NB4 (cell line): ENCODE data around the gene NSUN3.

ENCODE experiments used
- DNase-seq: peaks from one replicate; pipeline ENCODE4 v3.0.0; 2010; ENCODE audit warnings: low read depth
- H3K4me3 ChIP-seq: one replicate; pipeline ENCODE4 v1.5.1; 2011; ENCODE audit warnings: mild to moderate bottlenecking, low read depth, low read length, moderate library complexity
- CTCF ChIP-seq: IDR thresholded peaks from one replicate; pipeline ENCODE4 v1.5.1; 2012; ENCODE audit warnings: low read depth, low read length
- MYC ChIP-seq: IDR thresholded peaks from 2 replicates; pipeline ENCODE4 v1.6.1; 2011; ENCODE audit warnings: low read depth, low read length
- POLR2A ChIP-seq: IDR thresholded peaks from 2 replicates; pipeline ENCODE4 v1.6.1; 2011; ENCODE audit warnings: mild to moderate bottlenecking; ENCODE audit not compliant: insufficient read length; ENCODE audit errors: extremely low read depth
- TF ChIP-seq, protein P1 (sequence below): IDR thresholded peaks from 2 replicates; pipeline ENCODE4 v1.6.1; 2011; ENCODE audit warnings: low read depth, low read length

Gene NSUN3

DNA sequence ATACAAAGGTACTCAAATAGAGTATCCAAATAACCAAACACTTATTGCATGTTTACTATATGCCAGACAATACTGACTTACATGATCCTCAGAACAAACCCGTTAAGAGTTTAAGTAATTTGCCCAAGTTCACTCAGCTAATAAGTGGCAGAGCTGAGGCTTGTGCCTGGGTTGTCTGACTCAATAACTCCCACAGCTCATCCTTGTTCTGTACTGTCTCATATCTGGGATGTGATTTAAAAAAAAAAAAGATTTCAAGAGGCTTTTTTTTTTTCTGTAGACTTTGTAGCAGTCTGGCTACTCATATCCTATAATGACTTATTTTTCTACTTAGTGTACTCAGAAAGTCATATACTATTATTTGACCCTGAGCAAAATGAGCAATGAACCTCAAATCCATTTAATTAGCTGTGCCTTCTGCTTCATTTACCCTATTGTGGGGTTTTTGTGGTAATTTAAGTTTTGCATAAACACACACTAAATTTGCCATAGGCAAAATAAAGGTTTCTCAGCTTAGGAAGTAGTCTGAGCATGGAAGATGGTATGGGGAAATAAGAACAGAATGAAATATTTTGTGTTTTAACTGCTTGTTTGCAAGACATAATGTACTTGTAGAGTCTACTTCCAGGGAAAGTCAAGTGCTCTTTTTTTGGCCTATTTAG lies 3.1 kb downstream of the NSUN3 start:
- H3K4me3 ChIP-seq: no peak overlapping the region
- TF ChIP-seq, protein P1, sequence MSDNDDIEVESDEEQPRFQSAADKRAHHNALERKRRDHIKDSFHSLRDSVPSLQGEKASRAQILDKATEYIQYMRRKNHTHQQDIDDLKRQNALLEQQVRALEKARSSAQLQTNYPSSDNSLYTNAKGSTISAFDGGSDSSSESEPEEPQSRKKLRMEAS: no peak
- TF ChIP-seq POLR2A (no peak), MYC (no peak), CTCF (no peak)
- no peak for DNase-seq

- H3K4me3 ChIP-seq: no peak overlapping the region
- TF ChIP-seq, protein P1: no peak
- no peak for TF ChIP-seq POLR2A
- no peak for TF ChIP-seq MYC
- TF ChIP-seq CTCF: no peak
- no peak for DNase-seq
Measured at GRCh38 chr3:94066506-94067500, 3.9 kb downstream of the NSUN3 start.

DNA sequence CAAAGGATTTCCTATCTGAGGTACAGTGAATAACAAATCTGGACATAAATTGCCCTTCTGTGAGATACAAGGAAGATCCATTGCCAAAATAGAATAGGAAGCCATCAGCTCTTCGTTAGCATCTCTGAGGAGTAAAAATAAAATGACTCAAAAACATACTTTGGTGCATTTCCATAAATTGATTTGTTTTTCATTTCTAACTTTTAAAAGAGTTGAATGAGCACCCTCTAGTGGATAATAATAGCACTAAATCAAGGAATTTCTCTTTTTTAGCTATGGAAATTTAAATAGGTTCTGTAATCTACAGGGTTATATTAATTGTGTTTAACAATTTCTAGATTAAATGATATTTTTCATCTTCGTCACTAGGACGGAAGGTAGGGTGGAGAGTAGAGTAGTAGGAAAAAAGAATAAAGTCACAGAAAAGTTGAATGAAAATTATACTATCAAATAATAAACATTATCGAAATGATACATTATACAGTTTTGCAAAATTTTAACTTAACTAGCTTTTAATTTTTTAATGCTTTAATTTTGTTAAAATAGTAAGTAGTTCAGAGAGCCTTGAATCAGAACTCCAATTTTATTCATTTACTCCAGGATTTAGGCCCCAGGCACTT lies 6.4 kb downstream of the NSUN3 start:
- H3K4me3 ChIP-seq: no peak overlapping the region
- TF ChIP-seq, protein P1: no peak
- TF ChIP-seq POLR2A: no peak
- TF ChIP-seq MYC: no peak
- TF ChIP-seq CTCF: peak; percentile 15
- DNase-seq: peak; percentile 20

- H3K4me3 ChIP-seq: no peak overlapping the region
- TF ChIP-seq CTCF (no peak), MYC (no peak), POLR2A (no peak)
- no peak for DNase-seq
Measured at GRCh38 chr3:94070341-94070911, 7.6 kb downstream of the NSUN3 start.

DNA sequence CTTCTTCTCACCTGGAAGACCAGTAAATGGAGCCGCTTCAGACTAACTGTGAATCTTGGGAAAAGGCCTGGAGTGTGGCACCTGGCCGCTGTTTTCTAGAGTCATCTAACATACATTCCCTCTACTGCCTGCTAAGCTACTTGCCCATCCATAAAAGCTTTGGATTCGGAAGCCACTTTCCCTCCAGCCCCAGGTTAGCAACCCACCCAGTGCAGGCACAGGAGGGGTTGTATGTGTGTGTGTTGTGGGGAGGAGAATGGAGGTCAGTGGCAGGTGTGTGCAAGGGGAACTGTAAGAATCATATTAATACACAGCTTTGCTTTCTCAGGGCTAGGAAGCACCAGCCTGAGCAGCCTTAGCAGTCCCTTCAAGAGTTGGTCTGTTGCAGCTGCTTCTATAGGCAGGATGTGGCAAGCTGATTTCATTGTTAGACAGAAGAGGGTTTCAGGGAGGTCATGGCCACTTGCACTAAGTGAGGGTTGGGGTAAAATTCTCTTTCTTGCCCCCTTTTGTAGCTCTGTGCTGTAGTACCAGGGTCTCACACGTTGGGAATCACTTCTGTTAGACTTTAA lies 8.9 kb downstream of the NSUN3 start:
- H3K4me3 ChIP-seq: no peak overlapping the region
- DNase-seq: no peak
- TF ChIP-seq POLR2A (no peak), CTCF (no peak), MYC (no peak)
- TF ChIP-seq, protein P1: no peak
